GM23248 (cell line): ENCODE data around the gene LRP5.

Source experiments
- EZH2 ChIP-seq: fragments of 200-600 bp; sonication (generic); IDR thresholded peaks from 2 replicates; pipeline ENCODE4 v1.6.1; 2018; ENCODE audit warnings: antibody characterized with exemption, mild to moderate bottlenecking; ENCODE audit not compliant: insufficient read depth, poor library complexity, severe bottlenecking
- EZH2phosphoT487 ChIP-seq: fragments of 200-600 bp; sonication (generic); IDR thresholded peaks from 2 replicates; pipeline ENCODE4 v1.6.1; 2018; ENCODE audit warnings: antibody characterized with exemption, moderate library complexity, mild to moderate bottlenecking, low read depth; ENCODE audit not compliant: insufficient read depth

- TF ChIP-seq EZH2: no peak
- TF ChIP-seq EZH2phosphoT487: no peak
Observed at GRCh38 chr11:68461575-68461917, 149.2 kb downstream of the LRP5 start.
